GM10248 (cell line): ENCODE results near the gene PGP.
"Not testable (repeated sequence)": the region's sequence is repeated elsewhere in the genome, so short reads cannot be mapped to it uniquely, and the experiment has no call there.

Experiments
- CTCF ChIA-PET: fragments of 300-600 bp; sonication (Branson Sonifier 250); formaldehyde crosslinking; extraction: SDS; loops from one replicate; lab custom pipeline; 2021; ENCODE audit warnings: antibody characterized with exemption; lab: Yijun Ruan, JAX
- POLR2A ChIA-PET: fragments of 350-650 bp; sonication (Branson Sonifier 250); formaldehyde crosslinking; extraction: SDS; loops from one replicate; lab custom pipeline; 2020; ENCODE audit warnings: antibody characterized with exemption; lab: Yijun Ruan, JAX
- DNase-seq: peaks from one replicate; pipeline ENCODE4 v3.0.0; 2012; ENCODE audit errors: extremely low spot score
- CTCF ChIP-seq: IDR thresholded peaks from 2 replicates; pipeline ENCODE4 v1.5.1; 2012; ENCODE audit warnings: mild to moderate bottlenecking, low read depth; ENCODE audit errors: extremely low read depth, missing control alignments, control extremely low read depth

Gene PGP

GRCh38 chr16:2244926-2245795, 30.5 kb upstream of the PGP start:
- no peak for TF ChIP-seq CTCF
- POLR2A ChIA-PET = no interaction called here
- no peak for DNase-seq
- CTCF ChIA-PET = interaction anchor here (1.0 kb wide), 1 partner anchor 17 kb away, joined by 3 read pairs; no protein-coding TSS in a partner anchor

- POLR2A ChIA-PET = no interaction called here
- DNase-seq = no peak
- TF ChIP-seq CTCF = no peak
- CTCF ChIA-PET = no interaction called here
These were observed 29.7 kb upstream of the PGP start for GRCh38 chr16:2244301-2244700.

- no peak for DNase-seq
- no peak for TF ChIP-seq CTCF
- ChIA-PET POLR2A (interaction anchor here (0.5 kb wide), 1 partner anchor 699 kb away, joined by 5 read pairs; no protein-coding TSS in a partner anchor), CTCF (no interaction called here)
These were observed 29.1 kb upstream of the PGP start for GRCh38 chr16:2243781-2244180.

GRCh38 chr16:2243031-2243528, 28.4 kb upstream of the PGP start:
- ChIA-PET CTCF (no interaction called here), POLR2A (interaction anchor here (0.5 kb wide), 1 partner anchor 700 kb away, joined by 5 read pairs; no protein-coding TSS in a partner anchor)
- DNase-seq = no peak
- TF ChIP-seq CTCF = no peak

- TF ChIP-seq CTCF = no peak
- DNase-seq = no peak
- CTCF ChIA-PET = no interaction called here
- POLR2A ChIA-PET = interaction anchor here (1.1 kb wide), 1 partner anchor 9 kb away, joined by 4 read pairs; the partner anchor contains the start of gene ECI1
These were observed 28.0 kb upstream of the PGP start for GRCh38 chr16:2242598-2242997.

- POLR2A ChIA-PET, DNase-seq: not testable (repeated sequence)
- CTCF ChIA-PET = interaction anchor here (0.7 to 1.0 kb wide), 2 partner anchors 11 to 237 kb away, joined by 3 read pairs; partner anchors contain the start of gene ECI1
These were observed 25.7 kb upstream of the PGP start for GRCh38 chr16:2240331-2240730.
